GM12878 (cell line): ENCODE data around the gene TRDN. TPM values are rescaled to one million over a fixed set of nuclear protein-coding genes. Genes with fewer than 3 reads are reported as not detected.

ENCODE experiments used
- ATAC-seq: fragments of 200-7000 bp; cut with Tn5 transposase; 3 replicates; pipeline ENCODE4 v1.9.1; 2020; ENCODE audit warnings: mild to moderate bottlenecking, moderate library complexity
- BruUV-seq: library from RNA; stranded (reverse); fragments of 400-500 nt; replicated peaks from 2 replicates; lab custom pipeline; 2021; lab: Mats Ljungman, UMichigan
- CTCF ChIA-PET: fragments of 300-600 bp; sonication (Branson Sonifier 250); formaldehyde crosslinking; extraction: SDS; loops from one replicate; lab custom pipeline; 2021; ENCODE audit warnings: inconsistent platforms; lab: Yijun Ruan, JAX
- POLR2A ChIA-PET: fragments of 350-600 bp; formaldehyde crosslinking; extraction: SDS; loops from one replicate; lab custom pipeline; 2021; ENCODE audit warnings: inconsistent platforms; lab: Charles Lee
- RAD21 ChIA-PET: fragments of 300-600 bp; sonication (Branson Sonifier 250); formaldehyde crosslinking; loops from one replicate; lab custom pipeline; 2023; ENCODE audit warnings: antibody characterized with exemption; ENCODE audit not compliant: unreplicated experiment; lab: Charles Lee
- SMC1A ChIA-PET: fragments of 300-600 bp; sonication (Branson Sonifier 250); formaldehyde crosslinking; loops from one replicate; lab custom pipeline; 2023; ENCODE audit not compliant: unreplicated experiment, uncharacterized antibody; lab: Charles Lee
- DNase-seq: peaks from one replicate; pipeline ENCODE4 v3.0.0-alpha.2; 2011; ENCODE audit warnings: low read depth, low spot score
- FAIRE-seq: peaks from 3 replicates; lab custom pipeline; 2011; peaks lifted over from hg19 to GRCh38; lab: Jason Lieb, UNC
- H2AFZ ChIP-seq: 2 replicates; pipeline ENCODE4 v1.6.0; 2011; ENCODE audit warnings: low read depth, low read length, control low read depth; ENCODE audit not compliant: control insufficient read depth
- H3K27ac ChIP-seq: 2 replicates; pipeline ENCODE4 v1.5.1; 2011; ENCODE audit warnings: control low read depth; ENCODE audit not compliant: control insufficient read depth, insufficient read depth
- H3K27me3 ChIP-seq, 2 experiments: replicated peaks in 1 of 2; 2 replicates each; pipeline versions ENCODE4 v1.6.0 to v1.6.1; 2011; ENCODE audit warnings: low read length in 1 of 2; ENCODE audit not compliant: control insufficient read depth in 2 of 2, insufficient read depth in 2 of 2
- H3K36me3 ChIP-seq, 2 experiments: 2 replicates each; pipeline ENCODE4 v1.5.1; 2011; ENCODE audit warnings: low read length in 1 of 2; ENCODE audit not compliant: control insufficient read depth in 2 of 2, insufficient read depth in 2 of 2
- H3K4me1 ChIP-seq: 2 replicates; pipeline ENCODE4 v1.6.1; 2011; ENCODE audit warnings: mild to moderate bottlenecking, low read length, moderate library complexity, mixed read lengths; ENCODE audit not compliant: control insufficient read depth, insufficient read depth
- H3K4me2 ChIP-seq: 2 replicates; pipeline ENCODE4 v1.6.0; 2011; ENCODE audit warnings: control low read depth; ENCODE audit not compliant: control insufficient read depth, insufficient read depth
- H3K4me3 ChIP-seq: fragments of 200-600 bp; sonication (generic); 2 replicates; pipeline ENCODE4 v1.5.1; 2016
- H3K79me2 ChIP-seq: 2 replicates; pipeline ENCODE4 v1.6.0; 2011; ENCODE audit warnings: low read length; ENCODE audit not compliant: control insufficient read depth, insufficient read depth
- H3K9ac ChIP-seq: 2 replicates; pipeline ENCODE4 v1.8.0; 2011; ENCODE audit warnings: low read length, control low read depth, mixed read lengths; ENCODE audit not compliant: control insufficient read depth, insufficient read depth
- H3K9me3 ChIP-seq: replicated peaks from 3 replicates; pipeline ENCODE4 v1.5.1; 2011; ENCODE audit warnings: mild to moderate bottlenecking, low read length; ENCODE audit not compliant: control insufficient read depth, insufficient read depth
- H4K20me1 ChIP-seq: 2 replicates; pipeline ENCODE4 v1.6.0; 2011; ENCODE audit not compliant: control insufficient read depth, insufficient read depth
- ATF2 ChIP-seq: IDR thresholded peaks from 2 replicates; pipeline ENCODE4 v1.6.1; 2012; ENCODE audit warnings: low read length, inconsistent platforms
- BACH1 ChIP-seq: fragments of 450-650 bp; IDR thresholded peaks from 2 replicates; pipeline ENCODE4 v1.6.1; 2017; ENCODE audit warnings: mild to moderate bottlenecking, borderline replicate concordance
- BMI1 ChIP-seq: fragments of 450-650 bp; IDR thresholded peaks from 2 replicates; pipeline ENCODE4 v1.6.1; 2016; ENCODE audit warnings: mild to moderate bottlenecking, moderate library complexity, borderline replicate concordance
- CREB1 ChIP-seq: IDR thresholded peaks from 2 replicates; pipeline ENCODE4 v1.6.1; 2012; ENCODE audit warnings: low read depth, mild to moderate bottlenecking, inconsistent platforms
- FOS ChIP-seq: IDR thresholded peaks from 3 replicates; pipeline ENCODE4 v1.6.1; 2011; ENCODE audit warnings: borderline replicate concordance; ENCODE audit not compliant: insufficient read length; ENCODE audit errors: extremely low read depth
- MEF2B ChIP-seq: fragments of 450-650 bp; IDR thresholded peaks from 2 replicates; pipeline ENCODE4 v1.6.1; 2018; ENCODE audit warnings: mild to moderate bottlenecking, moderate library complexity; ENCODE audit not compliant: partially characterized antibody, poor library complexity, severe bottlenecking
- RB1 ChIP-seq: fragments of 450-650 bp; formaldehyde crosslinking; IDR thresholded peaks from 2 replicates; pipeline ENCODE4 v1.6.1; 2017; ENCODE audit warnings: mild to moderate bottlenecking, borderline replicate concordance
- RFX5 ChIP-seq: IDR thresholded peaks from 2 replicates; pipeline ENCODE4 v1.6.1; 2011; ENCODE audit warnings: low read depth, low read length, improper control_type of control experiment
- SRF ChIP-seq, 2 experiments: IDR thresholded peaks; 2 replicates each; pipeline ENCODE4 v1.6.1; 2011; ENCODE audit warnings: low read depth in 2 of 2, low read length in 2 of 2, mild to moderate bottlenecking in 1 of 2, moderate library complexity in 1 of 2
- WGBS: methylation state at CpG from one replicate; pipeline ENCODE4 v1.1.6; 2016; ENCODE audit warnings: low lambda C conversion rate; ENCODE audit not compliant: insufficient replicate concordance, insufficient coverage; ENCODE audit errors: missing lambda C conversion rate; 5-methylcytosine and 5-hydroxymethylcytosine counted together
- in situ Hi-C: fragments of 300-500 bp; cut with MboI; formaldehyde crosslinking; loops from 9 replicates; pipeline ENCODE4 v1.14.3; 2018; ENCODE audit warnings: mixed read lengths
- intact Hi-C: fragments of 100-400 bp; cut with micrococcal nuclease; formaldehyde crosslinking; loops from one replicate; pipeline ENCODE4 v1.14.2; 2022; ENCODE audit not compliant: unreplicated experiment
- polyA plus RNA-seq, 11 experiments: library from polyadenylated mRNA; depleted of rRNA in 4 of 11; unstranded in 6 of 11; stranded (reverse) in 5 of 11; fragments of >200 nt; fragmentation: Nextera tagmentation in 4 of 11; fragmentation: Illumina TruSeq in 1 of 11; extraction: Ambion mirVana in 4 of 11; extraction: Trizol in 1 of 11; gene quantifications; 1 replicate in 1 of 11; 2 replicates in 10 of 11; pipeline versions ENCODE4 v1.2.1 to v1.2.3, GENCODE V29; 2011 to 2016; ENCODE audit warnings: inconsistent platforms in 2 of 11, missing spikeins in 2 of 11, low read depth in 1 of 11
- total RNA-seq, 4 experiments: library from RNA; depleted of rRNA in 3 of 4; stranded (reverse); fragments of >200 nt in 3 of 4; fragmentation: Illumina TruSeq in 1 of 4; extraction: Trizol in 1 of 4; gene quantifications; 2 replicates each; pipeline versions ENCODE4 v1.2.1 to v1.2.3, GENCODE V29; 2013 to 2021

TRDN gene
- total and polyA plus RNA-seq, 10 of the 15 experiments (the other 5 are each of a cell fraction or from before 2014, with no cell fraction given), result not detected

GRCh38 chr6:123352279-123352678, 284.5 kb downstream of the TRDN start:
- no peak overlapping the region for H3K4me2 ChIP-seq
- no peaks in the 10 kb centered on the region for H3K27me3 ChIP-seq
- WGBS, result 61% methylated on average over 3 of the region's 3 CpGs
- no peak for DNase-seq
- no peak overlapping the region for H3K27ac ChIP-seq
- BruUV-seq, result no TSS peak
- H3K4me3 ChIP-seq, result no peak overlapping the region
- H4K20me1 ChIP-seq, result no peaks in the 10 kb centered on the region
- TF ChIP-seq RFX5, result no peak
- no peak for TF ChIP-seq FOS
- TF ChIP-seq RB1, result no peak
- TF ChIP-seq SRF (IDR thresholded peaks at IDR 0.05; ENCODE audit: low read depth in 2 of 2, low read length in 2 of 2), result no peak
- TF ChIP-seq BMI1, result no peak
- no peak for TF ChIP-seq ATF2
- TF ChIP-seq CREB1, result no peak
- no peak for TF ChIP-seq MEF2B
- TF ChIP-seq BACH1, result no peak
- no peak for FAIRE-seq
- H3K36me3 ChIP-seq, result no peaks in the 10 kb centered on the region
- ChIA-PET SMC1A (interaction anchor here (1.1 kb wide), 1 partner anchor 483 kb away, joined by 3 read pairs; no protein-coding TSS in a partner anchor), CTCF (no interaction called here), RAD21 (no interaction called here), POLR2A (no interaction called here)
- intact Hi-C loops, result no loop called here
- in situ Hi-C loops, result no loop called here
- H3K79me2 ChIP-seq, result no peaks in the 10 kb centered on the region
- no peak for ATAC-seq
- H3K4me1 ChIP-seq, result no peaks in the 10 kb centered on the region
- H3K9me3 ChIP-seq, result no peaks in the 10 kb centered on the region
- H2AFZ ChIP-seq, result no peak overlapping the region
- H3K9ac ChIP-seq, result no peak overlapping the region
